ENCODE results near the gene GTF3A.

Gene GTF3A

GRCh38 chr13:27442797-27443196 lies 18.4 kb downstream of the GTF3A start:
- Histone ChIP-seq H3K27ac (ENCODE audit: insufficient read depth, low read length, poor library complexity, severe bottlenecking) (peak overlapping the region; percentile 18), H3K36me3 (ENCODE audit: control insufficient read depth, insufficient read depth, low read length) (peaks cover 5% of the 10 kb centered on the region), H3K4me1 (ENCODE audit: control insufficient read depth, insufficient read depth, low read length, poor library complexity, severe bottlenecking) (peaks cover 27% of the 10 kb centered on the region)

GRCh38 chr13:27446986-27447583 lies 22.7 kb downstream of the GTF3A start:
- Histone ChIP-seq H3K4me3 (ENCODE audit: insufficient read depth, low read depth, low read length, poor library complexity, severe bottlenecking) (no peak overlapping the region), H3K4me1 (ENCODE audit: control insufficient read depth, insufficient read depth, low read length, poor library complexity, severe bottlenecking) (peaks cover 39% of the 10 kb centered on the region), H3K27ac (ENCODE audit: insufficient read depth, low read length, poor library complexity, severe bottlenecking) (peak overlapping the region; percentile 59), H3K9me3 (ENCODE audit: control insufficient read depth, low read length) (no peaks in the 10 kb centered on the region), H3K36me3 (ENCODE audit: control insufficient read depth, insufficient read depth, low read length) (no peaks in the 10 kb centered on the region), H3K27me3 (replicated peaks; ENCODE audit: control insufficient read depth, insufficient read depth, low read length, poor library complexity, severe bottlenecking) (no peaks in the 10 kb centered on the region)
- no peak for DNase-seq

More at GRCh38 chr13:27442797-27443196, 18.4 kb downstream of the GTF3A start:
- Histone ChIP-seq H3K9me3 (ENCODE audit: control insufficient read depth, low read length) (no peaks in the 10 kb centered on the region), H3K4me3 (ENCODE audit: insufficient read depth, low read depth, low read length, poor library complexity, severe bottlenecking) (no peak overlapping the region), H3K27me3 (replicated peaks; ENCODE audit: control insufficient read depth, insufficient read depth, low read length, poor library complexity, severe bottlenecking) (no peaks in the 10 kb centered on the region)
- no peak for DNase-seq

- Histone ChIP-seq H3K36me3 (ENCODE audit: control insufficient read depth, insufficient read depth, low read length) (no peaks in the 10 kb centered on the region), H3K9me3 (ENCODE audit: control insufficient read depth, low read length) (no peaks in the 10 kb centered on the region), H3K27me3 (replicated peaks; ENCODE audit: control insufficient read depth, insufficient read depth, low read length, poor library complexity, severe bottlenecking) (no peaks in the 10 kb centered on the region), H3K4me1 (ENCODE audit: control insufficient read depth, insufficient read depth, low read length, poor library complexity, severe bottlenecking) (peaks cover 34% of the 10 kb centered on the region), H3K27ac (ENCODE audit: insufficient read depth, low read length, poor library complexity, severe bottlenecking) (peak overlapping the region; percentile 12), H3K4me3 (ENCODE audit: insufficient read depth, low read depth, low read length, poor library complexity, severe bottlenecking) (no peak overlapping the region)
- no peak for DNase-seq
These were observed 23.9 kb downstream of the GTF3A start for GRCh38 chr13:27448308-27448707.

DNA sequence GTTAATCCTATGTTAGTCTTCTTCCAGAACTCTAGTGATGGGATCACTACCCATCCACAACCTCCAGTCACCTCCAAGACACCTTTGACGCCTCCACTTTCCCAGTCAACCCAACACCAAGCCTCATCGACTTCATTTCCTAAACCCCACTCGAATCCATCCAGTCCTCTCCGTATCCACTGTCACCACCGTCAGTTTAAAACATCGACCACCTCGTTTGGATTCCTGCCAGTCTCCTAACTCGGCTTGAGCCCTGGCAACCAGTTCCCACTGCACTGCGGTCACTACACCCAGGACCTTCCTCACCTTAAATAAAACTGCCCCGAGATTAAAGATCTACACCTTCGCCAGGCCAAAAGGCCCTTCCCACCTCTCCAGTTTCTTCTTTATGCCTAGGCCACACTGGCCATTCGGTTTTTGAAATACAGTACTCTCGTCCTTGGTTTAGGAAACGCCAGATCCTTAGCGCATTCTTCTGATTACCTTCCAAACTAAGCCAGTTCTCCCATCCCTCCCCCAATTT lies 24.7 kb downstream of the GTF3A start:
- Histone ChIP-seq H3K27me3 (replicated peaks; ENCODE audit: control insufficient read depth, insufficient read depth, low read length, poor library complexity, severe bottlenecking) (no peaks in the 10 kb centered on the region), H3K4me1 (ENCODE audit: control insufficient read depth, insufficient read depth, low read length, poor library complexity, severe bottlenecking) (peaks cover 34% of the 10 kb centered on the region), H3K27ac (ENCODE audit: insufficient read depth, low read length, poor library complexity, severe bottlenecking) (peak overlapping the region; percentile 94), H3K4me3 (ENCODE audit: insufficient read depth, low read depth, low read length, poor library complexity, severe bottlenecking) (peak overlapping the region; percentile 76), H3K9me3 (ENCODE audit: control insufficient read depth, low read length) (no peaks in the 10 kb centered on the region), H3K36me3 (ENCODE audit: control insufficient read depth, insufficient read depth, low read length) (no peaks in the 10 kb centered on the region)
- no peak for DNase-seq

DNA sequence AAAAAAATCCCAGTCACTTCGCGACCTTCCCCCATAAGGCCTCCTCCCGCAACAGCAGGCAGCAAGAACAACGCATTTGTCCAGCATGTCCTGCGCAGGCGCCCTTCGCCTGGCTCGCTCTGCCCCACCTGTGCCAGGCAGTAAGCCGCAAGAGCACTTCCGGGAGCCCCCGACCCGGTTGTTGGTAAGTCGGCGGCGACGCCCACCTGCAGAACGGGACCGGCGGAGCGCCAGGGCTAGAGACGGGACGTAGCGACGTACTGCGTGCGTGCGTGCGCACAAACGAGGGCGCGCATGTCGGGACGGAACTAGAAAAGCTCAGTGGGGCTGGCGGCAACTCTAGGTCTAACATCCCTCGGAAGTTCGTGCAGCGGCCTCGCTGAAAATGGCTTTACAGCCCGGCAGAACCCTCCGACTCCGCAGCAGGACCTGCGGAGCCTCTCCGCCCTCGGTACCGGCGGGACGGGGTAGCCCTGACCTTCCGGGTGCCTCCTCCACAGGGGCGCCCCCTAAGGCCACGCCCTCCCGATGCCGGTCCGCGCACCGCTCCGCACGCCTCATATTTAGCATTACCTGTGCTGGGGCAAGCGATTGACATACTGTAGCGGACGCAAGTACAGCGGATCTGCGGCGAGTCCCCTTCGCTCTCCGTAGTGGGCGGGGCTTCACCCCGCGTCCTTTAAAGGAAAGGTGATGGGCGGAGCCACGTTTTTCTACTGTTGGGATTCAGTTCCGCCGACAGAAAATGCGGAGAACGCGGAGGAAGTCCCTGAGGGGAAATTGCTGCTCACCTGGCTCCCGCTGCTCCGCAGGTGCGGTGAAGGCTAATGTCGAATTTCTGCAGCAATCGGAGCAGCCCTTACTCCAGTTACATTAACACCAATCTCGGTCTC lies 25.8 kb downstream of the GTF3A start, which contains the start of gene MTIF3:
MTIF3 (minus strand) TSS at position 629 of the 893 bp plus-strand sequence. CDS start 10,116 bp downstream, outside the sequence.
- Histone ChIP-seq H3K27ac (ENCODE audit: insufficient read depth, low read length, poor library complexity, severe bottlenecking) (peak within 1 kb of the TSS; percentile 94), H3K36me3 (ENCODE audit: control insufficient read depth, insufficient read depth, low read length) (no peaks in the 10 kb centered on the region), H3K27me3 (replicated peaks; ENCODE audit: control insufficient read depth, insufficient read depth, low read length, poor library complexity, severe bottlenecking) (no peaks in the 10 kb centered on the region), H3K4me1 (ENCODE audit: control insufficient read depth, insufficient read depth, low read length, poor library complexity, severe bottlenecking) (peaks cover 34% of the 10 kb centered on the region), H3K9me3 (ENCODE audit: control insufficient read depth, low read length) (no peaks in the 10 kb centered on the region), H3K4me3 (ENCODE audit: insufficient read depth, low read depth, low read length, poor library complexity, severe bottlenecking) (peak within 1 kb of the TSS; percentile 76)
- DNase-seq = peak; percentile 96 to 97 (median 97)

- no peaks in the 10 kb centered on the region for H3K9me3 ChIP-seq (ENCODE audit: control insufficient read depth, low read length)
- peak in 1 of 3 donors; percentile 9 for DNase-seq
- no peaks in the 10 kb centered on the region for H3K36me3 ChIP-seq (ENCODE audit: control insufficient read depth, insufficient read depth, low read length)
- peaks cover 34% of the 10 kb centered on the region for H3K4me1 ChIP-seq (ENCODE audit: control insufficient read depth, insufficient read depth, low read length, poor library complexity, severe bottlenecking)
- H3K27ac ChIP-seq (ENCODE audit: insufficient read depth, low read length, poor library complexity, severe bottlenecking) = peak overlapping the region; percentile 94
- H3K27me3 ChIP-seq (replicated peaks; ENCODE audit: control insufficient read depth, insufficient read depth, low read length, poor library complexity, severe bottlenecking) = no peaks in the 10 kb centered on the region
- H3K4me3 ChIP-seq (ENCODE audit: insufficient read depth, low read depth, low read length, poor library complexity, severe bottlenecking) = peak overlapping the region; percentile 76
These were observed 26.6 kb downstream of the GTF3A start for GRCh38 chr13:27450921-27451471.

DNA sequence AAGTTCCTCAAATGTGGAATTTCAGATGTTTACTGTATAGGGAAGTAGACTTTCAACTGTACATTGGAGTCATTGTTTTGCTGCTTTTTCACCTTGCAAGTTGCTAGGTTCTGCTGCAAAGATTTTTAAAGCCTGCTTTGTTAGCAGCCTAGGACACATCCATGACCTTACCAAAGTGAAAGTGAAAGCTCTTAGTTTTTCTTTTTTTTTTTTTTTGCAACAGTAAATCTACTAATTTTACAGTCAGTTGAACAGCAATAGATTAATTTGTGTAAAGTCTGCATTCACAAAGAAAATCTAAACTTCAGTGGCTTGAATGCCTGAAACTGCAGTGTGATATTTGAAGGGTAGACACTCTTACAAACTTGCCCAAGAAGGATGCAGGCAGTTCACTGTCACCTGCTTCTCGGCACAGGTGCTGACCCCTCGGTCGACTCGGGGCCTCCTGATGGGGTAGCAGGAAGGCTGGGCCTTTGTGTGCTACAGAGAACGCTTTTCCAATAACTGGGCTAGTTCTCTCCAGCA lies 31.0 kb downstream of the GTF3A start:
- Histone ChIP-seq H3K36me3 (ENCODE audit: control insufficient read depth, insufficient read depth, low read length) (no peaks in the 10 kb centered on the region), H3K9me3 (ENCODE audit: control insufficient read depth, low read length) (no peaks in the 10 kb centered on the region), H3K27ac (ENCODE audit: insufficient read depth, low read length, poor library complexity, severe bottlenecking) (peak overlapping the region; percentile 57), H3K27me3 (replicated peaks; ENCODE audit: control insufficient read depth, insufficient read depth, low read length, poor library complexity, severe bottlenecking) (no peaks in the 10 kb centered on the region), H3K4me3 (ENCODE audit: insufficient read depth, low read depth, low read length, poor library complexity, severe bottlenecking) (peak overlapping the region; percentile 57), H3K4me1 (ENCODE audit: control insufficient read depth, insufficient read depth, low read length, poor library complexity, severe bottlenecking) (peaks cover 10% of the 10 kb centered on the region)
- no peak for DNase-seq

GRCh38 chr13:27461940-27462584 lies 37.6 kb downstream of the GTF3A start:
- no peak overlapping the region for H3K27ac ChIP-seq (ENCODE audit: insufficient read depth, low read length, poor library complexity, severe bottlenecking)
- no peak for DNase-seq
- H3K4me3 ChIP-seq (ENCODE audit: insufficient read depth, low read depth, low read length, poor library complexity, severe bottlenecking) = no peak overlapping the region
- no peaks in the 10 kb centered on the region for H3K27me3 ChIP-seq (replicated peaks; ENCODE audit: control insufficient read depth, insufficient read depth, low read length, poor library complexity, severe bottlenecking)
- no peaks in the 10 kb centered on the region for H3K9me3 ChIP-seq (ENCODE audit: control insufficient read depth, low read length)
- H3K36me3 ChIP-seq (ENCODE audit: control insufficient read depth, insufficient read depth, low read length) = no peaks in the 10 kb centered on the region
- no peaks in the 10 kb centered on the region for H3K4me1 ChIP-seq (ENCODE audit: control insufficient read depth, insufficient read depth, low read length, poor library complexity, severe bottlenecking)

GRCh38 chr13:27463500-27463899 lies 39.1 kb downstream of the GTF3A start:
- Histone ChIP-seq H3K36me3 (ENCODE audit: control insufficient read depth, insufficient read depth, low read length) (no peaks in the 10 kb centered on the region), H3K27me3 (replicated peaks; ENCODE audit: control insufficient read depth, insufficient read depth, low read length, poor library complexity, severe bottlenecking) (no peaks in the 10 kb centered on the region), H3K4me3 (ENCODE audit: insufficient read depth, low read depth, low read length, poor library complexity, severe bottlenecking) (no peak overlapping the region), H3K4me1 (ENCODE audit: control insufficient read depth, insufficient read depth, low read length, poor library complexity, severe bottlenecking) (no peaks in the 10 kb centered on the region), H3K9me3 (ENCODE audit: control insufficient read depth, low read length) (no peaks in the 10 kb centered on the region), H3K27ac (ENCODE audit: insufficient read depth, low read length, poor library complexity, severe bottlenecking) (no peak overlapping the region)
- DNase-seq = no peak
